IPS-15b (cell line): ENCODE measurements around the gene COL2A1.
A peak's percentile ranks its signal among the peaks of the same experiment; 100 is the strongest.

Source experiments
- H3K27me3 ChIP-seq: one replicate; pipeline ENCODE4 v1.6.1; 2013; ENCODE audit warnings: low read length; ENCODE audit not compliant: control insufficient read depth, insufficient read depth
- H3K36me3 ChIP-seq: one replicate; pipeline ENCODE4 v1.6.1; 2013; ENCODE audit warnings: low read length; ENCODE audit not compliant: control insufficient read depth, insufficient read depth
- H3K4me1 ChIP-seq: one replicate; pipeline ENCODE4 v1.6.1; 2013; ENCODE audit warnings: mild to moderate bottlenecking, low read length; ENCODE audit not compliant: control insufficient read depth, insufficient read depth
- H3K4me3 ChIP-seq: one replicate; pipeline ENCODE4 v1.5.1; 2013; ENCODE audit warnings: low read depth, low read length
- H3K9ac ChIP-seq: one replicate; pipeline ENCODE4 v1.6.1; 2013; ENCODE audit warnings: low read depth, mild to moderate bottlenecking, low read length
- H3K9me3 ChIP-seq: one replicate; pipeline ENCODE4 v1.6.1; 2013; ENCODE audit warnings: mild to moderate bottlenecking, low read length; ENCODE audit not compliant: control insufficient read depth, insufficient read depth

The COL2A1 gene

DNA sequence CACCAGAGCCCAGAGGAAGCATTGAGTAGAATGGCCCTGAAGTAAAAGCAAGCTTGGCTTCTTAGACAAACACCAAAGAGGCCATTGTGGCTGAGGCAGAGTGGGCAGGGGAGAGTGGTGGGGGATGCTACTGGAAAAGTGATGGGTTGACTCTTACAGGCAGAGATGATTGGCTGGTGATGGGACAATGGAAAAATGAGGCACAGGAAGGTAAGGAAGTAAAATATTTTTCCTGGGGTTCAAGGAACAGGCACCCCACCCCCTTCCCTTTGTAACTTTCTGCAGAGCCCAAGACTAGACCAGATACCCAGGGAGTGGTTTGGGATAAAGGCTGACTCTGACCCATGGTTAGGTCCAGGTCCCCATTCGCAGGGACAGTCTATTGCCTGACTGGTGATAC lies 34.9 kb upstream of the COL2A1 start:
- no peaks in the 10 kb centered on the region for H3K36me3 ChIP-seq
- H3K9ac ChIP-seq: no peak overlapping the region
- H3K27me3 ChIP-seq: peaks cover 44% of the 10 kb centered on the region
- no peak overlapping the region for H3K4me3 ChIP-seq
- H3K9me3 ChIP-seq: no peaks in the 10 kb centered on the region
- peaks cover 12% of the 10 kb centered on the region for H3K4me1 ChIP-seq

DNA sequence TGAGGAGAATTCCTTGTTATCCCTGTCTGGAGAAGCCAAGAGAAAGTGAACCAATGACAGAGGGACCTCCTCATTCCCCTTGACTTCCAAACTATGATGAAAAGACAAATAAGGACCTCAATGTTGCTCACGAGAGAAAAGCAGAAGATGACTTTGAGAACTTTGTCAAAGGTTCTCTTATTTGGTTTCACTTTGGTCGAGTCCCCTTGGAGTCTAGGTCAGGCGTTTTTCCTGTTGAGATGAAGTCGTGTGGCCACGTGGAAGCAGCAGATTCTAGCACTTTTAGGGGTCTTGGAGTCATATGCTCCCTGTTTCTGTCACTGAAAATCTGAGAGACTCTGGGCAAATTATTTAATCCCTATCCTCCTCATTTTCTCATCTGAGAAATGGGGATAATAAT lies 33.8 kb upstream of the COL2A1 start:
- H3K4me1 ChIP-seq: peaks cover 12% of the 10 kb centered on the region
- H3K36me3 ChIP-seq: no peaks in the 10 kb centered on the region
- peaks cover 55% of the 10 kb centered on the region for H3K27me3 ChIP-seq
- H3K9ac ChIP-seq: peak overlapping the region; percentile 61
- H3K4me3 ChIP-seq: peak overlapping the region; percentile 42
- no peaks in the 10 kb centered on the region for H3K9me3 ChIP-seq

DNA sequence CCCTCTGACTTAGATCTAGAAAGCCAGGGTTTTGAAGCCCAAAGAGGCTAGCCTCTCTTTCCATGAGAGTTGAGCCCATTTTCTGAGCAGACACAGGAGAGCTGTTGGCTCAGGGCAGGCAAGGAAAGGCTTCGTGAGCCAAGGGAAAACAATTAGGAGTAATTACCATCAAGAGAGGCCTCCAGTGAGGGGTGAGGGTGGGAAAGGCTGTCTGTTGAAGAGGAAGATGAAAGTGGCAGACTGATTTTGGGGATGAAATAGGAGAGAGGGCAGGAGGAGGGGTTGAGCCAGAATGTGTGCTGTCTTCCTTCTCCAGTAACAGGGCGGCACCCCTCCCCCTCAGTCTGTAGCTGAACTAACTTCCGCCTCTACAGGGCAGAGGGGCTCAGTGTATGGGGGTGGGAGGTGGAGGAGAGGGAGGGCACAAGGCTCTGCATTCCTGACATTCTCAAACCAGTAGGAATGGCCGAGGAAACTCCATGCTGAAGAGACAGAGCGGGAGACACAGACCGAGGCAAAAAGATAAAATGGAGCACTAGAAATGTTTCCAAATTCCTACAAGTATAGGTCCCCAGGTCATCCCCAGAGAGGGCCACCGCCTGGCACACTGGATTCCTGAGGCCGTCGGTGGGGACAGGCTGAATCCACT lies 33.1 kb upstream of the COL2A1 start:
- Histone ChIP-seq H3K36me3 (no peaks in the 10 kb centered on the region), H3K4me3 (peak overlapping the region; percentile 42), H3K9me3 (no peaks in the 10 kb centered on the region), H3K4me1 (peaks cover 12% of the 10 kb centered on the region), H3K27me3 (peaks cover 61% of the 10 kb centered on the region), H3K9ac (peak overlapping the region; percentile 61)

DNA sequence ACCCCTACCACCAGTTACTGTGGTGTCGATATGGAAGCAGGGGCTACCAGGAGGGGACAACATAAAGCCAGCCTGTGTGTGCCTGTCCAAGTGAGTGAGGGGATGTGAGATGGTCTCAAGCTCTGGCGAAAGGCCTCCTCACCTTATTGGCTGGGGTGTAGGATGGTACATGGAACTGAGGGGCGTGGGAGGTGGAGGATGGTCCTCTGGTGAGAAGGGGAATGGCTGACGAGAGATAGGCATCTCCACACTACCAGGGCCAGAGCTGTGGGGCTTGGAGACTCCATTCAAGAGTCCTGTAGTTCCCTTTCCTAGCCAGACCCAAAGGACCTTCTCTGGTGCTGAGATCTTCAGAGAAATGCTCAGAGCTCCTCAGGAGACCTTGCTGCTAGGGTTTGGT lies 32.5 kb upstream of the COL2A1 start:
- no peaks in the 10 kb centered on the region for H3K36me3 ChIP-seq
- H3K4me3 ChIP-seq: no peak overlapping the region
- peaks cover 12% of the 10 kb centered on the region for H3K4me1 ChIP-seq
- H3K9ac ChIP-seq: no peak overlapping the region
- peaks cover 67% of the 10 kb centered on the region for H3K27me3 ChIP-seq
- H3K9me3 ChIP-seq: no peaks in the 10 kb centered on the region

DNA sequence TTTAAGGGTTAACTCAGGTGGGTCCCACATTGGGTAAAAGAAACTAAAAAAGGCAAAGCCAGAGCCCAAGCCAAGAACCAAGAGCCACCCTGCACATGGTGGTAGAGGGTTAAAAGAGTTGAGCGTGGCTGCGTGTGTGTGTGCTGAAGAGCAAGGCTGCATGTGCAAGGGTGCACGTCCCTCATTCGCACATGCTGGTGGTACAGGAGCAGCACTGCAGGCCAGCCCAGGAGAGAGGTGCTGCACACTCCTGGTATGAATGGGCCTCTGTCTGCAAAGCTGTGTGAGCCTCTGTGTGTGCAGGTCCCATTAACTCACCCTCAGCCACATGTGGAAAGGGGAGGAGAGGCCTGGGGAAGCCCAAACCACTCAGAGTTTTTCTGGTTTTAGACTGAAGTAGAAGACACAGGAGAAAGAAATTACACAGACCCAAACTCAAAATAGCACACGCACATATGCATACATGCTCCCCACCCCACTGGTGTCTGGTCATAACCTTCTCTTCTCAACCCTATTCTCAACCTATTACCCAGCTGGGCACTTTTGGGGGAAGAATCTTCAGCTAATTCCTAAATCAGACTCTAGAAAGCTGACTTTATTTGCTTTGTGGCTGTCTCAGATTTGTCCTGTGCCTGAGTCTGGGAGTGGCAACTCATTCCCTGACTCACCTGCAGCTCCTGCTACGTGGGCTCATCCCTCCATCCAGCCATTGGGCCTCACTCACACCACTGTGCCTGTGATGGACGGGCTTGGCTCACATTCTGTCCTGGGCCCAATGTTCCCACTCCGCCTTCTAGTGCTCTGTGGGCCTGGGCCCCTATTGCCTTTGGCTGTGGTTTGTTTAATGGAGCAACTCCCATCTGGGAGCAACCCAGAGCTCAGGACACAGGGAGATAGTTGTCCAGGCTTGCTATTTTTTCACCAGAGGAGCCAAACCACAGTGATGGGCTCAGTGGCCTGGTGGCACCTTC lies 30.8 kb upstream of the COL2A1 start:
- Histone ChIP-seq H3K36me3 (no peaks in the 10 kb centered on the region), H3K9ac (no peak overlapping the region), H3K9me3 (no peaks in the 10 kb centered on the region), H3K4me1 (peaks cover 12% of the 10 kb centered on the region), H3K4me3 (no peak overlapping the region), H3K27me3 (peaks cover 84% of the 10 kb centered on the region)

DNA sequence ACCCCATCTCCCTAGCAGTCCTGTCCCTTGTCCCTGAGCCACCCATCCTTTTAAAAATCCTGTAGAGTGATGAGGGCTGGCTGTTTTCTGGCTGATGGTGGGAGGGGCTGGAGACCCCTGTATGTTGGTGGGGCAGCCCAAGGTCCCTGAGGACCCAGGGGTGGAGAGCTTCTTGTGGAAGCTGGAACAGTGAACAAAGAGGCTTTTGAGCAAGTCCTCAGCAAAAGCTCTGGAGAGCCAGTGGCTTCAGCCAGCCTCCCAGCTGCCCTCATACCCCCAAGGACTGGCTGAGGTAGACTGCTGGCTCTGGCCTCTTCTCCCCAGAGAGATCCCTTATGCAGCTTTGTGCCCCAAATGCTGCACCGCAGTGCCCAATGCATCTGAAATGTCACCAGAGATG lies 29.2 kb upstream of the COL2A1 start:
- Histone ChIP-seq H3K4me1 (peaks cover 12% of the 10 kb centered on the region), H3K9me3 (no peaks in the 10 kb centered on the region), H3K4me3 (no peak overlapping the region), H3K36me3 (no peaks in the 10 kb centered on the region), H3K9ac (no peak overlapping the region), H3K27me3 (peaks cover 95% of the 10 kb centered on the region)

DNA sequence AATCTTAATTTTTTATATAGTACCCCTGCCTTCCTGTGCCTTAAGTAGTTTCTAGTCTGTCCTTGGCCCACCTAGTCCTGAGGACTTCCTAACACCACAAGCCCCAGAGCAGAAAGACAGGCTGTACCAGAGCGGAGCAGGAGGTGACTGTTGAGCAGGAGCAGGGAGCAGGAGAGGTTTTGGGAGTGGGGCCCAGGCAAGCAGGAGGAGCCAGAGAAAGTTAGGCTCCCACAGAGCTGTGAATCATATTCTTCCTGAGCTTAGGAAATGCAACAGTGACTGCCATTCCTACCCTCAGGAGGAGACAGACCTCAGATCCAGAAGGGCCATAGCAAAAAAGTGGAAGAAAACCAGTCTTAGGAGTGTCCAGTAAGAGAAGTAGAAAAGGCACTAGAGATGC lies 28.3 kb upstream of the COL2A1 start:
- H3K36me3 ChIP-seq: no peaks in the 10 kb centered on the region
- H3K27me3 ChIP-seq: peaks cover 95% of the 10 kb centered on the region
- H3K4me1 ChIP-seq: peaks cover 7% of the 10 kb centered on the region
- H3K4me3 ChIP-seq: no peak overlapping the region
- H3K9me3 ChIP-seq: no peaks in the 10 kb centered on the region
- no peak overlapping the region for H3K9ac ChIP-seq

DNA sequence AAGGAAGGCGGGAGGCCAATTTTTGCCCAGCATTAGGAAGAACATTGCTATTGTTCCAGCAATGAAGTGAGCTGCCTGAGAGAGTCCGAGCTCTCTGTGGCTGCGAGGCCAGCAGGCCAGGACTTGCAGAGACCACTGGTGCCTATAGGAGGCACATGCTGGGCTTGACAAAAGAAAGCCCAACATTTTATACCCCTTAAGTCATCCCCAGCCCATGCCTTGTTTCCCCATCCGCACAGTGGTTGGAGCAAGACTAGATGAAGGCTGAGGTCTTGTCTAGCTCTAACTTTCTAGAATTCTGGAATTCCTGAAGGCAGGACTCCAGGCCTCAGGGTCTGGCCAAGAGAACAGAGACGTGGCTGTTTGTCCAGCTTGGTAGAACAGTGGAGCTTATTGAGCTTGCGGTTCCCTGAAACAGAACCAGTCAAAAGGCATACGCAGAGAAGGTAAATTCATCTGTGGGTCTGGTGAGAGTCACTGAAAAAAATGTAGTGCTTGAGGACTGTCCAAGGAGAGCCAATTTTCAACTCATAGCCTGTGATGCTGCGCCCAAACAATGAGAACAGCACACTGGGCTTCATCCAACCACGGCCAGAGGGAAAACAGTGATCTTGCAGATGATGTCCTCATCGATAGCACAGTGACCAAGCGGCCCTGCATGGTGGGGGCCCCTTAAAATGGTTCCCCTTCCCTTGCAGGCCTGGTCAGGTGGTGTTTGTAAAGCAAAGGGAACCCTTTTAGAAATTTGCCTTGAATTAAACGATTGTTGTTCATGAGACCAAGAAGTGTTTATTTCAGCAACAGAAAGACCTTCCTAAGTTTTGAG lies 27.1 kb upstream of the COL2A1 start:
- no peaks in the 10 kb centered on the region for H3K9me3 ChIP-seq
- H3K36me3 ChIP-seq: no peaks in the 10 kb centered on the region
- H3K27me3 ChIP-seq: peaks cover 100% of the 10 kb centered on the region
- H3K4me1 ChIP-seq: no peaks in the 10 kb centered on the region
- no peak overlapping the region for H3K9ac ChIP-seq
- H3K4me3 ChIP-seq: no peak overlapping the region

DNA sequence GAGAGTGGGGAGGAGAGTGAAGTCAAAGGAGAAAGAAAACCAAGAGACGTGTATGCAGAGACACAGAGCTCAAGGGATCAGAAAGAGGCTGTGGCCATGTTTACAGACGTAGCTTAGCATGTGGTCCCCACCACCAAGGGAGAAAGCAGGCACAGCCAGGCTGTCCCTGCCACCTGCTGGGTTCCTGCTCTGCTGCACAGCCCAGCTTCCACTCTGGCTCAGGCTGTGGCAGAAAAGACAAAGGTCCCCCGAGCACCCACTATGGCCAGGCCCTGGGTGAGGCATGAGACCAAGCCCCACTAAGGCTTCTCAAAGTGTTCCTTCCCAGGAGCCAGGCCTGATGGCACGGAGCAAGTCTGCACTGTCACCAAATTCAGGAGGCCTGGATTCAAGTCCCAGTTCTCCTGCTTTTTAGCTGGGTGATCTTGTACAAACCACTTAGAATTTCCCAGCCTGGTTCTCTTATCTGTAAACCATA lies 25.9 kb upstream of the COL2A1 start:
- Histone ChIP-seq H3K9me3 (no peaks in the 10 kb centered on the region), H3K36me3 (no peaks in the 10 kb centered on the region), H3K4me3 (no peak overlapping the region), H3K4me1 (no peaks in the 10 kb centered on the region), H3K27me3 (peaks cover 100% of the 10 kb centered on the region), H3K9ac (no peak overlapping the region)

DNA sequence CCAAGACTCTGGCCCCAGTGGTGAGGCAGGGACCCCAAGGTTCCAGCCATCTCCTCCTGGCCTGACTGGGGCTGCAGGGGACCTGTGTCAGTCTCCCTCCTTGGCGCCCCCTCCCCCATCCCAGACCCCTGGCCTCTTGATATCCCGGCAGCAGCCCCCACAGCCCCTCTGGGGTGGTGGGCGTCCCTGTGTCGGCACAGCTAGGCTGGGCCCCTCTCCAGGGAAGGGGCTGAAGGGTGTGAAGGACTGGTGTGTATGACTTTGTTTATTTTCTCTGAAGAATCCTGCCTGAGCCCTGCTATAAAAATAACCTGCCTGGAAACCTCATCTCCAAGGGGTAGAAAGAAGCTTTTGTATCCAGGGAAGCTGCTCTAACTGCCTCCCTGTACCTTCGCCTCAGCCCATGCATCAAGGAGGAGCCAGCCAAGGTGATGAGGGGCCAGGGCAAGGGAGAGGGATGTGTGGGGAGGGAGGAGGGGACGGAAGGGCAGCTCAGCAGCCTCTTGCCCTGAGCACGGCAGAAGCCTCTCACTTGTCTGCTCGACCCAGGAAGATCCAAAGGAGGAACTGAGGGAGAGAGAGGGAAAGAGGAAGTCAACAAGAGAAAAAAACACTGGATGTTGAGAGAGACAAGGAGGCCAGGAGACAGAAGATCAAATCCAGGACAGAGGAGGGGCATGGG lies 25.4 kb upstream of the COL2A1 start:
- Histone ChIP-seq H3K27me3 (peaks cover 100% of the 10 kb centered on the region), H3K9me3 (no peaks in the 10 kb centered on the region), H3K9ac (no peak overlapping the region), H3K4me1 (no peaks in the 10 kb centered on the region), H3K4me3 (no peak overlapping the region), H3K36me3 (no peaks in the 10 kb centered on the region)
